NCI-H446 treated with DMSO at 0.1 percent for 48 hours (cell line): ENCODE data around the gene ZFYVE19.
"Not testable (repeated sequence)": the region's sequence is repeated elsewhere in the genome, so short reads cannot be mapped to it uniquely, and the experiment has no call there.

Experiments used
- DNase-seq: peaks from one replicate; lab custom pipeline; 2025; lab: John Stamatoyannopoulos, UW

ZFYVE19 gene

GRCh38 chr15:40847223-40847961, 40.5 kb downstream of the ZFYVE19 start:
- no peak for DNase-seq

GRCh38 chr15:40850576-40851112, 43.8 kb downstream of the ZFYVE19 start:
- no peak for DNase-seq

GRCh38 chr15:40852529-40852928, 45.6 kb downstream of the ZFYVE19 start:
- DNase-seq = no peak

GRCh38 chr15:40853241-40853890, 46.5 kb downstream of the ZFYVE19 start:
- no peak for DNase-seq

GRCh38 chr15:40854161-40854560, 47.3 kb downstream of the ZFYVE19 start:
- DNase-seq = no peak

GRCh38 chr15:40855706-40856234, 48.9 kb downstream of the ZFYVE19 start:
- no peak for DNase-seq

GRCh38 chr15:40856746-40857145, 49.9 kb downstream of the ZFYVE19 start:
- DNase-seq = no peak

GRCh38 chr15:40857601-40858341, 50.9 kb downstream of the ZFYVE19 start:
- peak; percentile 13 for DNase-seq

- no peak for DNase-seq
Measured at GRCh38 chr15:40858706-40859105, 51.8 kb downstream of the ZFYVE19 start.

- peak; percentile 26 for DNase-seq
Measured at GRCh38 chr15:40859206-40859851, 52.4 kb downstream of the ZFYVE19 start.

GRCh38 chr15:40861147-40861546, 54.3 kb downstream of the ZFYVE19 start:
- not testable (repeated sequence) for DNase-seq

- no peak for DNase-seq
Measured at GRCh38 chr15:40863660-40864270, 56.9 kb downstream of the ZFYVE19 start.
